Keratinocyte (primary cell): Measurements from ENCODE around the gene RAB3D.

Experiments used
- CTCF ChIP-seq, 3 experiments: IDR thresholded peaks in 1 of 3; conservative IDR thresholded peaks in 1 of 3; optimal IDR thresholded peaks in 1 of 3; 2 replicates in 2 of 3; 3 replicates in 1 of 3; pipeline versions ENCODE3 to v1.5.1; 2011; ENCODE audit warnings: low read length in 3 of 3, mild to moderate bottlenecking in 3 of 3, moderate library complexity in 2 of 3, control low read depth in 1 of 3, inconsistent platforms in 1 of 3; ENCODE audit not compliant: insufficient read depth in 2 of 3; ENCODE audit errors: extremely low read depth in 1 of 3
- EZH2 ChIP-seq: IDR thresholded peaks from one replicate; pipeline ENCODE4 v1.6.1; 2012; ENCODE audit warnings: inconsistent platforms, mild to moderate bottlenecking, low read length, moderate library complexity

GRCh38 chr19:11290256-11290655 lies 49.2 kb downstream of the RAB3D start:
- no peak for TF ChIP-seq CTCF (optimal IDR thresholded peaks at IDR 0.05 in 1 of 3, IDR thresholded peaks at IDR 0.05 in 1 of 3, conservative IDR thresholded peaks at IDR 0.05 in 1 of 3; ENCODE audit: extremely low read depth in 1 of 3, insufficient read depth in 2 of 3, low read length in 3 of 3)
- TF ChIP-seq EZH2: no peak
